Neural progenitor cell (in vitro differentiated cells): Measurements from ENCODE around the gene KREMEN2.

Source experiments
- EZH2 ChIP-seq: fragments of 200-600 bp; sonication (generic); IDR thresholded peaks from 2 replicates; pipeline ENCODE4 v1.6.1; 2017; ENCODE audit warnings: antibody characterized with exemption, mild to moderate bottlenecking, moderate library complexity
- EZH2phosphoT487 ChIP-seq: fragments of 200-600 bp; sonication (generic); IDR thresholded peaks from 2 replicates; pipeline ENCODE4 v1.6.1; 2017; ENCODE audit warnings: antibody characterized with exemption
- TF ChIP-seq, protein P1 (sequence below): fragments of 200-600 bp; sonication (generic); IDR thresholded peaks from 2 replicates; pipeline ENCODE4 v1.5.1; 2017; ENCODE audit warnings: antibody characterized with exemption, mild to moderate bottlenecking

DNA sequence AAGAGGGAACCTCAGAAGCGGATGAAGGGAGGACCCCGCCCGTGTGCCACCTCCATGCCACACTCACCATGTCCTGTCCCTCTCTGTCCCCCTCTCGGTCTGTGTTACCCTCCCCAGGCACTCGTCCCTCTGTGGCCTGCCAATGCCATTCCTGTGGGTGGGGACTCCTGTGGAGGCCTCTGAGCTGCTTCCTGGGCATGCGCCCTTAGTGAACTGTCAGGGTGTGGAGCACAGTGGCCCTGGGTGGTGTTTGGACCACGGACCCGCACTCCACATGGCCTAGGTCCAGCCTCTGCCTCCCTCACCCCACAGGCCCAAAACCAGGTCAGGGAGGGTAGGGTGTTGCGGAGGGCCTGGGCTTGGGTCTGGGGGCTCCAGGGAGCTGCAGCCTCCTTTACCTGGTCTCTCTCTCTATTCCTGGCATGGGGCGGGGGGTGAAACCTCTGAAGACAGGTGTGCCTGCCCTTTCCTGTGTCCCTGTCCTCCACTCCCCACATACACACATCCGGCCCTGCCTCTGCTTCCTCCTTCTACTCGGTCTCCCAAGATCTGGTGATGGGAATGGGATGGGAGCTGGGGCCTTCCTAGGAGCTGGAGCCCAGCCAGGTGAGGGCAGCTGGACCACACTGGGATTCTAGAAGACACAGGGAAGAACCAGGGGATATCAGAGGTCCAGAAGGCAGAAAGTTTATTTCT, 27.6 kb downstream of the KREMEN2 start:
- TF ChIP-seq, protein P1, sequence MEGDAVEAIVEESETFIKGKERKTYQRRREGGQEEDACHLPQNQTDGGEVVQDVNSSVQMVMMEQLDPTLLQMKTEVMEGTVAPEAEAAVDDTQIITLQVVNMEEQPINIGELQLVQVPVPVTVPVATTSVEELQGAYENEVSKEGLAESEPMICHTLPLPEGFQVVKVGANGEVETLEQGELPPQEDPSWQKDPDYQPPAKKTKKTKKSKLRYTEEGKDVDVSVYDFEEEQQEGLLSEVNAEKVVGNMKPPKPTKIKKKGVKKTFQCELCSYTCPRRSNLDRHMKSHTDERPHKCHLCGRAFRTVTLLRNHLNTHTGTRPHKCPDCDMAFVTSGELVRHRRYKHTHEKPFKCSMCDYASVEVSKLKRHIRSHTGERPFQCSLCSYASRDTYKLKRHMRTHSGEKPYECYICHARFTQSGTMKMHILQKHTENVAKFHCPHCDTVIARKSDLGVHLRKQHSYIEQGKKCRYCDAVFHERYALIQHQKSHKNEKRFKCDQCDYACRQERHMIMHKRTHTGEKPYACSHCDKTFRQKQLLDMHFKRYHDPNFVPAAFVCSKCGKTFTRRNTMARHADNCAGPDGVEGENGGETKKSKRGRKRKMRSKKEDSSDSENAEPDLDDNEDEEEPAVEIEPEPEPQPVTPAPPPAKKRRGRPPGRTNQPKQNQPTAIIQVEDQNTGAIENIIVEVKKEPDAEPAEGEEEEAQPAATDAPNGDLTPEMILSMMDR = no peak
- TF ChIP-seq EZH2 (no peak), EZH2phosphoT487 (no peak)
